ENCODE results near the gene PRKG1. TPM values are rescaled to one million over a fixed set of nuclear protein-coding genes. Genes with fewer than 3 reads are reported as not detected.
"Not testable (repeated sequence)": the region's sequence is repeated elsewhere in the genome, so short reads cannot be mapped to it uniquely, and the experiment has no call there.

The PRKG1 gene
- total RNA-seq, 1 experiment from 2014 or later, result 0.09 TPM

- POLR2A ChIA-PET, result no interaction called here
Measured at GRCh38 chr10:52198540-52198939, 1124.3 kb downstream of the PRKG1 start.

GRCh38 chr10:52204906-52205305, 1130.6 kb downstream of the PRKG1 start:
- H3K27me3 Mint-ChIP-seq (ENCODE audit: insufficient read depth, unreplicated experiment); H3K27me3 ChIP-seq (replicated peaks; ENCODE audit: control insufficient read depth, insufficient read depth, low read length); POLR2A ChIA-PET; H3K36me3 ChIP-seq (ENCODE audit: control insufficient read depth, insufficient read depth, low read length); DNase-seq; H3K4me3 Mint-ChIP-seq (ENCODE audit: unreplicated experiment); H3K27ac Mint-ChIP-seq (ENCODE audit: unreplicated experiment); H3K4me3 ChIP-seq (ENCODE audit: low read depth, low read length); BruUV-seq (replicated peaks); CTCF ChIA-PET; H3K4me1 Mint-ChIP-seq (ENCODE audit: low read depth, unreplicated experiment); intact Hi-C loops (cut with micrococcal nuclease; ENCODE audit: unreplicated experiment); H3K4me1 ChIP-seq; H3K36me3 Mint-ChIP-seq (ENCODE audit: insufficient read depth, unreplicated experiment); H3K9me3 ChIP-seq: not testable (repeated sequence)
- peaks cover 13% of the 10 kb centered on the region for H3K9me3 Mint-ChIP-seq (ENCODE audit: unreplicated experiment)

More at GRCh38 chr10:52198540-52198939, 1124.3 kb downstream of the PRKG1 start:
- DNase-seq, result no peak
- no peak for TF ChIP-seq CTCF (IDR thresholded peaks at IDR 0.05; ENCODE audit: insufficient read depth in 1 of 2, low read depth in 1 of 2, low read length in 1 of 2, severe bottlenecking in 1 of 2, unreplicated experiment in 1 of 2)
- intact Hi-C loops (cut with micrococcal nuclease; ENCODE audit: unreplicated experiment), result no loop called here
- H3K27ac Mint-ChIP-seq (ENCODE audit: unreplicated experiment), result no peak overlapping the region
- no peaks in the 10 kb centered on the region for H3K4me1 ChIP-seq
- H3K36me3 Mint-ChIP-seq (ENCODE audit: insufficient read depth, unreplicated experiment), result no peaks in the 10 kb centered on the region
- no peaks in the 10 kb centered on the region for H3K27me3 ChIP-seq (replicated peaks; ENCODE audit: control insufficient read depth, insufficient read depth, low read length)
- BruUV-seq (replicated peaks), result no TSS peak
- CTCF ChIA-PET, result no interaction called here
- H3K4me1 Mint-ChIP-seq (ENCODE audit: low read depth, unreplicated experiment), result no peaks in the 10 kb centered on the region
- H3K4me3 Mint-ChIP-seq (ENCODE audit: unreplicated experiment), result no peak overlapping the region
- H3K9me3 Mint-ChIP-seq (ENCODE audit: unreplicated experiment), result no peaks in the 10 kb centered on the region
- H3K36me3 ChIP-seq (ENCODE audit: control insufficient read depth, insufficient read depth, low read length), result no peaks in the 10 kb centered on the region
- H3K9me3 ChIP-seq, result no peaks in the 10 kb centered on the region
- H3K27me3 Mint-ChIP-seq (ENCODE audit: insufficient read depth, unreplicated experiment), result no peaks in the 10 kb centered on the region
- H3K4me3 ChIP-seq (ENCODE audit: low read depth, low read length), result no peak overlapping the region

GRCh38 chr10:52208365-52208764, 1134.1 kb downstream of the PRKG1 start:
- H3K4me1 Mint-ChIP-seq (ENCODE audit: low read depth, unreplicated experiment), result peaks cover 3% of the 10 kb centered on the region
- H3K27me3 Mint-ChIP-seq (ENCODE audit: insufficient read depth, unreplicated experiment), result no peaks in the 10 kb centered on the region
- Histone ChIP-seq H3K4me1 (peaks cover 13% of the 10 kb centered on the region), H3K9me3 (peaks cover 4% of the 10 kb centered on the region; the same call in 1 of the 2 replicates), H3K36me3 (ENCODE audit: control insufficient read depth, insufficient read depth, low read length) (no peaks in the 10 kb centered on the region), H3K4me3 (ENCODE audit: low read depth, low read length) (no peak overlapping the region), H3K27me3 (replicated peaks; ENCODE audit: control insufficient read depth, insufficient read depth, low read length) (no peaks in the 10 kb centered on the region)
- no peak for DNase-seq
- H3K9me3 Mint-ChIP-seq (ENCODE audit: unreplicated experiment), result peaks cover 13% of the 10 kb centered on the region
- H3K4me3 Mint-ChIP-seq (ENCODE audit: unreplicated experiment), result no peak overlapping the region
- H3K27ac Mint-ChIP-seq (ENCODE audit: unreplicated experiment), result no peak overlapping the region
- no peaks in the 10 kb centered on the region for H3K36me3 Mint-ChIP-seq (ENCODE audit: insufficient read depth, unreplicated experiment)
- BruUV-seq (replicated peaks), result no TSS peak
- no peak for TF ChIP-seq CTCF (IDR thresholded peaks at IDR 0.05; ENCODE audit: insufficient read depth in 1 of 2, low read depth in 1 of 2, low read length in 1 of 2, severe bottlenecking in 1 of 2, unreplicated experiment in 1 of 2)
- ChIA-PET POLR2A (interaction anchor here (0.5 kb wide), 1 partner anchor 1125 kb away, joined by 5 read pairs; no protein-coding TSS in a partner anchor), CTCF (no interaction called here)
- intact Hi-C loops (cut with micrococcal nuclease; ENCODE audit: unreplicated experiment), result no loop called here

- ChIA-PET CTCF (no interaction called here), POLR2A (no interaction called here)
- TF ChIP-seq CTCF (IDR thresholded peaks at IDR 0.05; ENCODE audit: insufficient read depth in 1 of 2, low read depth in 1 of 2, low read length in 1 of 2, severe bottlenecking in 1 of 2, unreplicated experiment in 1 of 2), result no peak
- H3K4me1 ChIP-seq, result peaks cover 14% of the 10 kb centered on the region
- no peaks in the 10 kb centered on the region for H3K36me3 ChIP-seq (ENCODE audit: control insufficient read depth, insufficient read depth, low read length)
- H3K27me3 ChIP-seq (replicated peaks; ENCODE audit: control insufficient read depth, insufficient read depth, low read length), result no peaks in the 10 kb centered on the region
- no peak for DNase-seq
- Mint-ChIP-seq H3K4me1 (ENCODE audit: low read depth, unreplicated experiment) (peaks cover 7% of the 10 kb centered on the region), H3K36me3 (ENCODE audit: insufficient read depth, unreplicated experiment) (no peaks in the 10 kb centered on the region), H3K9me3 (ENCODE audit: unreplicated experiment) (peaks cover 12% of the 10 kb centered on the region), H3K27me3 (ENCODE audit: insufficient read depth, unreplicated experiment) (no peaks in the 10 kb centered on the region), H3K4me3 (ENCODE audit: unreplicated experiment) (no peak overlapping the region), H3K27ac (ENCODE audit: unreplicated experiment) (no peak overlapping the region)
- intact Hi-C loops (cut with micrococcal nuclease; ENCODE audit: unreplicated experiment), result loop anchor here (10.0 kb wide), 1 partner anchor 585 kb away; no protein-coding TSS in a partner anchor
- H3K9me3 ChIP-seq, result peaks cover 4% of the 10 kb centered on the region; the same call in 1 of the 2 replicates
- no peak overlapping the region for H3K4me3 ChIP-seq (ENCODE audit: low read depth, low read length)
- no TSS peak for BruUV-seq (replicated peaks)
Measured at GRCh38 chr10:52210161-52210560, 1135.9 kb downstream of the PRKG1 start.

All from Caco-2 (cell line).